ENCODE measurements around the gene SEMA4F.

GRCh38 chr2:74690571-74690970, 36.5 kb downstream of the SEMA4F start:
- TF ChIP-seq POLR2A (IDR thresholded peaks at IDR 0.05; ENCODE audit: low read depth): no peak
- TF ChIP-seq EP300 (IDR thresholded peaks at IDR 0.05): no peak
